ENCODE measurements around the gene RAB27A. TPM values are rescaled to one million over a fixed set of nuclear protein-coding genes. Genes with fewer than 3 reads are reported as not detected.

RAB27A gene
- total and polyA plus RNA-seq, 2 of the 13 experiments (the other 11 are each of a cell fraction or from before 2014, with no cell fraction given), result 3.4 to 8.1 TPM

- WGBS (ENCODE audit: low lambda C conversion rate), result 93% methylated on average over 8 of the region's 8 CpGs
- in situ Hi-C loops (cut with HindIII; ENCODE audit: extremely low pct_ligation_motif_present, low pct_unique_long_range_greater_than_20kb), result no loop called here
- TSS peak; percentile 52 for BruUV-seq (replicated peaks)
- TF ChIP-seq ARID4A (CRISPR knock-in tag; IDR thresholded peaks at IDR 0.05; ENCODE audit: borderline replicate concordance) (no peak), TAF15 (IDR thresholded peaks at IDR 0.05; ENCODE audit: low read depth, low read length, poor library complexity, severe bottlenecking) (no peak), ZC3H4 (CRISPR knock-in tag; IDR thresholded peaks at IDR 0.05; ENCODE audit: borderline replicate concordance) (no peak), PBX2 (CRISPR knock-in tag; IDR thresholded peaks at IDR 0.05) (no peak), ZNF235 (CRISPR knock-in tag; IDR thresholded peaks at IDR 0.05; ENCODE audit: borderline replicate concordance) (no peak), FOXJ3 (CRISPR knock-in tag; IDR thresholded peaks at IDR 0.05; ENCODE audit: borderline replicate concordance) (no peak), ZNF550 (CRISPR knock-in tag; IDR thresholded peaks at IDR 0.05; ENCODE audit: borderline replicate concordance) (no peak), ZNF564 (CRISPR knock-in tag; IDR thresholded peaks at IDR 0.05) (no peak), ADNP (CRISPR knock-in tag; IDR thresholded peaks at IDR 0.05) (no peak), ZNF264 (CRISPR knock-in tag; IDR thresholded peaks at IDR 0.05) (no peak), EED (CRISPR knock-in tag; IDR thresholded peaks at IDR 0.05) (no peak), KMT2A (CRISPR knock-in tag; IDR thresholded peaks at IDR 0.05) (no peak), RNF2 (conservative IDR thresholded peaks at IDR 0.05; ENCODE audit: low read depth) (no peak), ZNF232 (CRISPR knock-in tag; IDR thresholded peaks at IDR 0.05; ENCODE audit: borderline replicate concordance) (no peak), ZNF460 (CRISPR knock-in tag; IDR thresholded peaks at IDR 0.05; ENCODE audit: borderline replicate concordance) (no peak), YY1 (IDR thresholded peaks at IDR 0.05; ENCODE audit: insufficient read depth, insufficient replicate concordance, low read depth, low read length) (no peak), ZNF749 (CRISPR knock-in tag; IDR thresholded peaks at IDR 0.05; ENCODE audit: borderline replicate concordance) (no peak), CBX1 (IDR thresholded peaks at IDR 0.05; ENCODE audit: low read depth) (no peak)
- TF ChIP-seq, protein P1, sequence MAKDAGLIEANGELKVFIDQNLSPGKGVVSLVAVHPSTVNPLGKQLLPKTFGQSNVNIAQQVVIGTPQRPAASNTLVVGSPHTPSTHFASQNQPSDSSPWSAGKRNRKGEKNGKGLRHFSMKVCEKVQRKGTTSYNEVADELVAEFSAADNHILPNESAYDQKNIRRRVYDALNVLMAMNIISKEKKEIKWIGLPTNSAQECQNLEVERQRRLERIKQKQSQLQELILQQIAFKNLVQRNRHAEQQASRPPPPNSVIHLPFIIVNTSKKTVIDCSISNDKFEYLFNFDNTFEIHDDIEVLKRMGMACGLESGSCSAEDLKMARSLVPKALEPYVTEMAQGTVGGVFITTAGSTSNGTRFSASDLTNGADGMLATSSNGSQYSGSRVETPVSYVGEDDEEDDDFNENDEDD (CRISPR knock-in tag; IDR thresholded peaks at IDR 0.05; ENCODE audit: borderline replicate concordance), result no peak
Measured at GRCh38 chr15:55288006-55288717, 1.5 kb downstream of the RAB27A start.

More at GRCh38 chr15:55288006-55288717, 1.5 kb downstream of the RAB27A start:
- ChIA-PET CTCF (ENCODE audit: low intra/inter-chr PET ratio, low total read pairs) (no interaction called here), POLR2A (interaction anchor here (1.7 kb wide), 1 partner anchor 31 kb away, joined by 4 read pairs; the partner anchor contains the start of genes PIGB and PIGBOS1)
- Histone ChIP-seq H3K9me3 (ENCODE audit: low read length) (no peaks in the 10 kb centered on the region), H3K79me2 (ENCODE audit: insufficient read depth, low read length) (no peaks in the 10 kb centered on the region), H4K20me1 (ENCODE audit: insufficient read depth, low read length) (no peaks in the 10 kb centered on the region), H3K4me2 (ENCODE audit: low read depth, low read length) (peak overlapping the region; percentile 92; the same call in 1 of the 2 replicates), H3K4me3 (replicated peaks in 1 of 3; ENCODE audit: insufficient read depth in 1 of 3, low read depth in 2 of 3, low read length in 3 of 3) (no peak overlapping the region), H3K27me3 (ENCODE audit: control insufficient read depth in 1 of 2, insufficient read depth in 2 of 2, low read length in 2 of 2) (no peaks in the 10 kb centered on the region; a peak in 1 of 5 replicates), H3K36me3 (replicated peaks in 1 of 2; ENCODE audit: control insufficient read depth in 1 of 2, insufficient read depth in 2 of 2, low read length in 2 of 2) (no peaks in the 10 kb centered on the region), H3K4me1 (ENCODE audit: insufficient read depth, low read length) (peaks cover 16% of the 10 kb centered on the region), H3K27ac (ENCODE audit: extremely low read length, insufficient read depth, low read length) (no peak overlapping the region), H3K9ac (ENCODE audit: insufficient read depth, low read depth, low read length) (no peak overlapping the region), H2AFZ (ENCODE audit: low read length) (no peak overlapping the region)
- intact Hi-C loops (cut with micrococcal nuclease; ENCODE audit: unreplicated experiment), result no loop called here
- no peak for ATAC-seq
- FAIRE-seq, result no peak
- no peak for DNase-seq (ENCODE audit: low spot score)
